Smooth muscle cell (in vitro differentiated cells): ENCODE measurements around the gene ITGB4. TPM values are rescaled to one million over a fixed set of nuclear protein-coding genes. Genes with fewer than 3 reads are reported as not detected.

Experiments
- DNase-seq: peaks from one replicate; lab custom pipeline; 2025; ENCODE audit not compliant: unreplicated experiment; lab: John Stamatoyannopoulos, UW
- H2AFZ ChIP-seq: fragments of 200-600 bp; sonication (generic); 2 replicates; pipeline ENCODE4 v1.6.0; 2016; ENCODE audit warnings: antibody characterized with exemption, low read depth, mild to moderate bottlenecking
- H3F3A ChIP-seq: fragments of 200-600 bp; sonication (generic); 2 replicates; pipeline ENCODE4 v1.6.0; 2017; ENCODE audit warnings: antibody characterized with exemption, low read depth
- H3K27ac ChIP-seq: fragments of 200-600 bp; sonication (generic); 2 replicates; pipeline ENCODE4 v1.5.1; 2016; ENCODE audit warnings: low read depth, mild to moderate bottlenecking
- H3K27me3 ChIP-seq: fragments of 200-600 bp; sonication (generic); 2 replicates; pipeline ENCODE4 v1.6.1; 2016; ENCODE audit warnings: low read depth, mild to moderate bottlenecking
- H3K36me3 ChIP-seq: fragments of 200-600 bp; sonication (generic); 2 replicates; pipeline ENCODE4 v1.5.1; 2016; ENCODE audit warnings: low read depth
- H3K4me1 ChIP-seq: fragments of 200-600 bp; sonication (generic); 2 replicates; pipeline ENCODE4 v1.5.1; 2016; ENCODE audit warnings: low read depth
- H3K4me2 ChIP-seq: fragments of 200-600 bp; sonication (generic); 2 replicates; pipeline ENCODE4 v1.6.0; 2016; ENCODE audit warnings: mild to moderate bottlenecking
- H3K4me3 ChIP-seq: fragments of 200-600 bp; sonication (generic); 2 replicates; pipeline ENCODE4 v1.5.1; 2016; ENCODE audit warnings: mild to moderate bottlenecking
- H3K79me2 ChIP-seq: fragments of 200-600 bp; sonication (generic); 2 replicates; pipeline ENCODE4 v1.6.0; 2016; ENCODE audit warnings: low read depth, mild to moderate bottlenecking
- H3K9ac ChIP-seq: fragments of 200-600 bp; sonication (generic); 2 replicates; pipeline ENCODE4 v1.6.0; 2016; ENCODE audit warnings: low read depth
- H3K9me3 ChIP-seq: fragments of 200-600 bp; sonication (generic); replicated peaks from 2 replicates; pipeline ENCODE4 v1.5.1; 2016; ENCODE audit warnings: low read depth
- H4K20me1 ChIP-seq: fragments of 200-600 bp; sonication (generic); 2 replicates; pipeline ENCODE4 v1.6.0; 2016; ENCODE audit warnings: low read depth
- CTCF ChIP-seq: fragments of 200-600 bp; sonication (generic); IDR thresholded peaks from 2 replicates; pipeline ENCODE4 v1.5.1; 2017; ENCODE audit warnings: borderline replicate concordance, mild to moderate bottlenecking, antibody characterized with exemption; ENCODE audit not compliant: insufficient read depth, poor library complexity, severe bottlenecking
- WGBS: methylation state at CpG from one replicate; pipeline ENCODE4 v1.1.7; 2016; ENCODE audit warnings: low lambda C conversion rate; 5-methylcytosine and 5-hydroxymethylcytosine counted together
- polyA plus RNA-seq: library from polyadenylated mRNA; unstranded; fragments of >200 nt; fragmentation: Nextera tagmentation; extraction: Ambion mirVana; gene quantifications from 2 replicates; pipeline ENCODE4 v1.2.1, GENCODE V29; 2016
- total RNA-seq: library from RNA; depleted of rRNA; stranded (reverse); fragments of >200 nt; gene quantifications from 2 replicates; pipeline ENCODE4 v1.2.3, GENCODE V29; 2014

Gene ITGB4
- total and polyA plus RNA-seq, 2 experiments from 2014 or later: 47.2 to 83.8 TPM

- peaks cover 16% of the 10 kb centered on the region for H3F3A ChIP-seq
- no peak overlapping the region for H2AFZ ChIP-seq
- no peak overlapping the region for H3K4me3 ChIP-seq
- no peak overlapping the region for H3K4me2 ChIP-seq
- H3K9ac ChIP-seq: peak overlapping the region; percentile 20
- peak overlapping the region; percentile 79 for H3K27ac ChIP-seq
- no peak for TF ChIP-seq CTCF
- H4K20me1 ChIP-seq: peaks cover 62% of the 10 kb centered on the region
- H3K9me3 ChIP-seq: no peaks in the 10 kb centered on the region
- H3K79me2 ChIP-seq: peaks cover 27% of the 10 kb centered on the region
- WGBS: 84% methylated on average over 14 of the region's 14 CpGs
- no peaks in the 10 kb centered on the region for H3K36me3 ChIP-seq
- DNase-seq: no peak
- no peaks in the 10 kb centered on the region for H3K27me3 ChIP-seq
- peaks cover 23% of the 10 kb centered on the region for H3K4me1 ChIP-seq
These were observed 26.7 kb upstream of the ITGB4 start for GRCh38 chr17:75694536-75694935.

GRCh38 chr17:75695141-75695829 is 26.0 kb upstream of the ITGB4 start:
- peaks cover 23% of the 10 kb centered on the region for H3K4me1 ChIP-seq
- H3K4me2 ChIP-seq: no peak overlapping the region
- H4K20me1 ChIP-seq: peaks cover 58% of the 10 kb centered on the region
- H3K9me3 ChIP-seq: no peaks in the 10 kb centered on the region
- no peaks in the 10 kb centered on the region for H3K27me3 ChIP-seq
- no peak overlapping the region for H3K9ac ChIP-seq
- H3F3A ChIP-seq: peaks cover 12% of the 10 kb centered on the region
- no peak overlapping the region for H3K4me3 ChIP-seq
- H3K79me2 ChIP-seq: peaks cover 20% of the 10 kb centered on the region
- 75% methylated on average over 7 of the region's 7 CpGs for WGBS
- no peaks in the 10 kb centered on the region for H3K36me3 ChIP-seq
- DNase-seq: no peak
- no peak for TF ChIP-seq CTCF
- no peak overlapping the region for H2AFZ ChIP-seq
- peak overlapping the region; percentile 79 for H3K27ac ChIP-seq

GRCh38 chr17:75695830-75696271 is 25.4 kb upstream of the ITGB4 start:
- Histone ChIP-seq H2AFZ (no peak overlapping the region), H3K9me3 (no peaks in the 10 kb centered on the region), H3K27ac (peak overlapping the region; percentile 79), H3K4me2 (no peak overlapping the region), H3K36me3 (no peaks in the 10 kb centered on the region), H3K79me2 (peaks cover 14% of the 10 kb centered on the region), H3K27me3 (no peaks in the 10 kb centered on the region), H3K9ac (no peak overlapping the region), H3K4me1 (peaks cover 22% of the 10 kb centered on the region), H3K4me3 (no peak overlapping the region), H3F3A (peaks cover 11% of the 10 kb centered on the region), H4K20me1 (peaks cover 52% of the 10 kb centered on the region)
- WGBS: 93% methylated on average over 12 of the region's 12 CpGs
- TF ChIP-seq CTCF: no peak
- DNase-seq: no peak
